HG02759 (cell line): ENCODE data around the gene TENM4.
"Not testable (repeated sequence)": the region's sequence is repeated elsewhere in the genome, so short reads cannot be mapped to it uniquely, and the experiment has no call there.

Experiments used
- ATAC-seq: cut with Tn5 transposase; IDR thresholded peaks from one replicate; pipeline ENCODE4 v1.9.1; 2021; ENCODE audit warnings: mild to moderate bottlenecking, moderate library complexity; ENCODE audit not compliant: unreplicated experiment

TENM4 gene

GRCh38 chr11:78833237-78833636, 607.6 kb downstream of the TENM4 start:
- ATAC-seq: no peak

- ATAC-seq: no peak
Measured at GRCh38 chr11:78832226-78832947, 608.4 kb downstream of the TENM4 start.

GRCh38 chr11:78831571-78831970, 609.3 kb downstream of the TENM4 start:
- ATAC-seq: no peak

GRCh38 chr11:78830277-78830819, 610.5 kb downstream of the TENM4 start:
- ATAC-seq: no peak

GRCh38 chr11:78829146-78829545, 611.7 kb downstream of the TENM4 start:
- no peak for ATAC-seq

GRCh38 chr11:78828676-78829075, 612.2 kb downstream of the TENM4 start:
- ATAC-seq: no peak

GRCh38 chr11:78827291-78827690, 613.5 kb downstream of the TENM4 start:
- ATAC-seq: not testable (repeated sequence)

- ATAC-seq: no peak
Measured at GRCh38 chr11:78825591-78826020, 615.2 kb downstream of the TENM4 start.

- ATAC-seq: no peak
Measured at GRCh38 chr11:78823588-78823987, 617.2 kb downstream of the TENM4 start.

- ATAC-seq: no peak
Measured at GRCh38 chr11:78822931-78823423, 617.9 kb downstream of the TENM4 start.

- no peak for ATAC-seq
Measured at GRCh38 chr11:78821371-78822306, 619.2 kb downstream of the TENM4 start.

GRCh38 chr11:78820741-78821140, 620.1 kb downstream of the TENM4 start:
- no peak for ATAC-seq

- ATAC-seq: no peak
Measured at GRCh38 chr11:78818201-78818600, 622.6 kb downstream of the TENM4 start.

GRCh38 chr11:78815831-78816230, 625.0 kb downstream of the TENM4 start:
- ATAC-seq: no peak

GRCh38 chr11:78812513-78813293, 628.1 kb downstream of the TENM4 start:
- no peak for ATAC-seq

- ATAC-seq: no peak
Measured at GRCh38 chr11:78810559-78811009, 630.2 kb downstream of the TENM4 start.

- ATAC-seq: no peak
Measured at GRCh38 chr11:78809931-78810541, 630.8 kb downstream of the TENM4 start.

GRCh38 chr11:78808923-78809322, 631.9 kb downstream of the TENM4 start:
- ATAC-seq: no peak

- ATAC-seq: no peak
Measured at GRCh38 chr11:78807351-78807750, 633.5 kb downstream of the TENM4 start.
